HG03457 (cell line): ENCODE results near the gene ZDHHC14.

Source experiments
- ATAC-seq: cut with Tn5 transposase; IDR thresholded peaks from one replicate; pipeline ENCODE4 v1.9.1; 2021; ENCODE audit warnings: moderate number of reproducible peaks; ENCODE audit not compliant: unreplicated experiment

Gene ZDHHC14

GRCh38 chr6:157513004-157513603, 132.1 kb downstream of the ZDHHC14 start:
- ATAC-seq = no peak

- no peak for ATAC-seq
Observed at GRCh38 chr6:157513619-157514485, 132.9 kb downstream of the ZDHHC14 start.

- ATAC-seq = no peak
Observed at GRCh38 chr6:157514659-157515496, 133.9 kb downstream of the ZDHHC14 start.

- no peak for ATAC-seq
Observed at GRCh38 chr6:157516319-157517026, 135.5 kb downstream of the ZDHHC14 start.

GRCh38 chr6:157517601-157518359, 136.8 kb downstream of the ZDHHC14 start:
- no peak for ATAC-seq

- no peak for ATAC-seq
Observed at GRCh38 chr6:157518397-157519250, 137.6 kb downstream of the ZDHHC14 start.

GRCh38 chr6:157519255-157520116, 138.5 kb downstream of the ZDHHC14 start:
- no peak for ATAC-seq

- ATAC-seq = no peak
Observed at GRCh38 chr6:157520117-157520406, 139.1 kb downstream of the ZDHHC14 start.

- ATAC-seq = no peak
Observed at GRCh38 chr6:157520596-157521361, 139.8 kb downstream of the ZDHHC14 start.

- ATAC-seq = no peak
Observed at GRCh38 chr6:157521362-157522335, 140.7 kb downstream of the ZDHHC14 start.

- no peak for ATAC-seq
Observed at GRCh38 chr6:157522472-157522871, 141.5 kb downstream of the ZDHHC14 start.

GRCh38 chr6:157524735-157525134, 143.7 kb downstream of the ZDHHC14 start:
- no peak for ATAC-seq

GRCh38 chr6:157525292-157525889, 144.4 kb downstream of the ZDHHC14 start:
- no peak for ATAC-seq

GRCh38 chr6:157525918-157526425, 145.0 kb downstream of the ZDHHC14 start:
- ATAC-seq = no peak

GRCh38 chr6:157527471-157527907, 146.5 kb downstream of the ZDHHC14 start:
- ATAC-seq = peak; percentile 73
